AG04450 (cell line): ENCODE measurements around the gene DMD. TPM values are rescaled to one million over a fixed set of nuclear protein-coding genes. Genes with fewer than 3 reads are reported as not detected.

Experiments used
- CTCF ChIA-PET: fragments of 300-600, 350-600 bp; formaldehyde crosslinking; extraction: SDS; loops from one replicate; lab custom pipeline; 2022; ENCODE audit warnings: antibody characterized with exemption, inconsistent platforms; lab: Charles Lee
- POLR2A ChIA-PET: fragments of 350-600 bp; formaldehyde crosslinking; extraction: SDS; loops from one replicate; lab custom pipeline; 2021; ENCODE audit warnings: antibody characterized with exemption, inconsistent platforms; lab: Yijun Ruan, JAX
- DNase-seq: peaks from one replicate; pipeline ENCODE4 v3.0.0-alpha.2; 2011; ENCODE audit warnings: low read depth, low spot score
- H3K27ac ChIP-seq: one replicate; pipeline ENCODE4 v1.5.1; 2012; ENCODE audit warnings: low read depth, low read length, control low read depth
- H3K27me3 ChIP-seq: one replicate; pipeline ENCODE4 v1.6.0; 2012; ENCODE audit warnings: low read length; ENCODE audit not compliant: control insufficient read depth, insufficient read depth
- H3K4me3 ChIP-seq: 2 replicates; pipeline ENCODE4 v1.5.1; 2011; ENCODE audit warnings: mild to moderate bottlenecking, low read depth, low read length, control low read depth
- H3K9me3 ChIP-seq: 2 replicates; pipeline ENCODE4 v1.5.1; 2012; ENCODE audit warnings: low read length; ENCODE audit not compliant: control insufficient read depth, insufficient read depth
- CTCF ChIP-seq: IDR thresholded peaks from 2 replicates; pipeline ENCODE4 v1.5.1; 2011; ENCODE audit warnings: low read depth, low read length, control low read depth, inconsistent platforms
- polyA plus RNA-seq: library from polyadenylated mRNA; depleted of rRNA; stranded (reverse); fragments of >200 nt; gene quantifications from 2 replicates; pipeline ENCODE4 v1.2.3, GENCODE V29; 2011

Gene DMD
- polyA plus RNA-seq, 1 experiment = 7.6 TPM

- Histone ChIP-seq H3K27ac (no peak overlapping the region), H3K27me3 (no peaks in the 10 kb centered on the region), H3K9me3 (no peaks in the 10 kb centered on the region), H3K4me3 (no peak overlapping the region)
- CTCF ChIA-PET = no interaction called here
- TF ChIP-seq CTCF = no peak
- DNase-seq = no peak
- POLR2A ChIA-PET = no interaction called here
These were observed 1326.8 kb downstream of the DMD start for GRCh38 chrX:31884535-31884934.

- CTCF ChIA-PET = no interaction called here
These were observed 1339.3 kb downstream of the DMD start for GRCh38 chrX:31872007-31872406.

GRCh38 chrX:31870267-31870666 lies 1341.1 kb downstream of the DMD start:
- no peak overlapping the region for H3K4me3 ChIP-seq
- no peak for TF ChIP-seq CTCF
- no peaks in the 10 kb centered on the region for H3K9me3 ChIP-seq
- H3K27ac ChIP-seq = no peak overlapping the region
- no peaks in the 10 kb centered on the region for H3K27me3 ChIP-seq
- POLR2A ChIA-PET = no interaction called here
- DNase-seq = no peak
- CTCF ChIA-PET = no interaction called here

More at GRCh38 chrX:31872007-31872406, 1339.3 kb downstream of the DMD start:
- no peak overlapping the region for H3K4me3 ChIP-seq
- TF ChIP-seq CTCF = no peak
- H3K27ac ChIP-seq = no peak overlapping the region
- POLR2A ChIA-PET = no interaction called here
- H3K9me3 ChIP-seq = no peaks in the 10 kb centered on the region
- DNase-seq = no peak
- no peaks in the 10 kb centered on the region for H3K27me3 ChIP-seq

GRCh38 chrX:31860686-31861085 lies 1350.7 kb downstream of the DMD start:
- no peak for DNase-seq
- Histone ChIP-seq H3K4me3 (no peak overlapping the region), H3K27ac (no peak overlapping the region), H3K27me3 (no peaks in the 10 kb centered on the region), H3K9me3 (no peaks in the 10 kb centered on the region; the same call in 1 of the 2 replicates)
- ChIA-PET POLR2A (no interaction called here), CTCF (no interaction called here)
- no peak for TF ChIP-seq CTCF

GRCh38 chrX:31858915-31859314 lies 1352.4 kb downstream of the DMD start:
- no peak for TF ChIP-seq CTCF
- ChIA-PET CTCF (no interaction called here), POLR2A (no interaction called here)
- no peaks in the 10 kb centered on the region; the same call in 1 of the 2 replicates for H3K9me3 ChIP-seq
- no peaks in the 10 kb centered on the region for H3K27me3 ChIP-seq
- H3K4me3 ChIP-seq = no peak overlapping the region
- no peak for DNase-seq
- H3K27ac ChIP-seq = no peak overlapping the region
